H1 (cell line): Measurements from ENCODE around the gene MYOD1. TPM values are rescaled to one million over a fixed set of nuclear protein-coding genes. Genes with fewer than 3 reads are reported as not detected.

Source experiments
- CTCF ChIA-PET: fragments of 300-600 bp; sonication (Branson Sonifier 250); formaldehyde crosslinking; loops from one replicate; lab custom pipeline; 2021; ENCODE audit not compliant: partially characterized antibody; lab: Charles Lee
- POLR2A ChIA-PET: fragments of 300-600 bp; sonication (Branson Sonifier 250); formaldehyde crosslinking; loops from one replicate; lab custom pipeline; 2021; ENCODE audit warnings: inconsistent platforms; ENCODE audit not compliant: partially characterized antibody; lab: Charles Lee
- DNase-seq, 2 experiments: peaks; one replicate each; pipeline versions ENCODE4 v3.0.0 to v3.0.0-alpha.2; 2010 to 2022; ENCODE audit warnings: low spot score in 2 of 2, low read depth in 1 of 2, mixed read lengths in 1 of 2
- FAIRE-seq: peaks from 2 replicates; lab custom pipeline; 2011; peaks lifted over from hg19 to GRCh38; lab: Jason Lieb, UNC
- H2AFZ ChIP-seq: 2 replicates; pipeline ENCODE4 v1.8.1; 2012; ENCODE audit warnings: low read length, inconsistent platforms
- H2AK5ac ChIP-seq: 2 replicates; pipeline ENCODE4 v1.6.1; 2013; ENCODE audit warnings: low read depth, low read length
- H2BK120ac ChIP-seq: replicated peaks from 2 replicates; pipeline ENCODE3; 2013; ENCODE audit warnings: low read depth, low read length, inconsistent platforms
- H2BK12ac ChIP-seq: 2 replicates; pipeline ENCODE4 v1.6.1; 2013; ENCODE audit warnings: low read depth, low read length
- H2BK15ac ChIP-seq: 2 replicates; pipeline ENCODE4 v1.6.1; 2013; ENCODE audit warnings: low read length
- H2BK20ac ChIP-seq: 2 replicates; pipeline ENCODE4 v1.6.1; 2013; ENCODE audit warnings: low read length
- H2BK5ac ChIP-seq: 2 replicates; pipeline ENCODE4 v1.6.1; 2013; ENCODE audit warnings: low read depth, low read length
- H3K14ac ChIP-seq: 2 replicates; pipeline ENCODE4 v1.6.1; 2013; ENCODE audit warnings: inconsistent platforms; ENCODE audit not compliant: insufficient read length
- H3K18ac ChIP-seq: 2 replicates; pipeline ENCODE4 v1.6.1; 2013; ENCODE audit warnings: low read length; ENCODE audit errors: extremely low read depth
- H3K23ac ChIP-seq: 2 replicates; pipeline ENCODE4 v1.6.1; 2013; ENCODE audit warnings: inconsistent platforms; ENCODE audit not compliant: insufficient read length
- H3K23me2 ChIP-seq: 2 replicates; pipeline ENCODE4 v1.6.1; 2013; ENCODE audit warnings: low read depth, low read length
- H3K27ac ChIP-seq: 2 replicates; pipeline ENCODE4 v1.6.1; 2011; ENCODE audit warnings: low read depth, low read length, inconsistent platforms
- H3K27me3 ChIP-seq, 4 experiments: replicated peaks in 1 of 4; 1 replicate in 1 of 4; 2 replicates in 3 of 4; pipeline versions ENCODE4 v1.6.1 to v1.8.1; 2011 to 2013; ENCODE audit warnings: low read length in 3 of 4, mild to moderate bottlenecking in 3 of 4, inconsistent platforms in 2 of 4, mixed read lengths in 2 of 4, moderate library complexity in 1 of 4; ENCODE audit not compliant: control insufficient read depth in 3 of 4, insufficient read depth in 3 of 4; ENCODE audit errors: extremely low read depth in 1 of 4
- H3K36me3 ChIP-seq, 4 experiments: 2 replicates each; pipeline versions ENCODE4 v1.6.1 to v1.8.1; 2011 to 2013; ENCODE audit warnings: mild to moderate bottlenecking in 4 of 4, low read length in 3 of 4, moderate library complexity in 2 of 4, control low read depth in 1 of 4, inconsistent platforms in 1 of 4; ENCODE audit not compliant: insufficient read depth in 4 of 4, control insufficient read depth in 2 of 4
- H3K4ac ChIP-seq: replicated peaks from 2 replicates; pipeline ENCODE3; 2013; ENCODE audit warnings: low read length, low read depth, mixed read lengths, inconsistent platforms; ENCODE audit not compliant: insufficient read length
- H3K4me1 ChIP-seq, 4 experiments: replicated peaks in 1 of 4; 1 replicate in 1 of 4; 2 replicates in 3 of 4; pipeline versions ENCODE4 v1.6.1 to v1.8.1; 2011 to 2013; ENCODE audit warnings: low read length in 3 of 4, inconsistent platforms in 2 of 4, mixed read lengths in 1 of 4; ENCODE audit not compliant: insufficient read depth in 4 of 4, control insufficient read depth in 3 of 4
- H3K4me2 ChIP-seq, 2 experiments: 2 replicates each; pipeline versions ENCODE4 v1.6.1 to v1.8.1; 2011 to 2013; ENCODE audit warnings: low read depth in 2 of 2, low read length in 2 of 2, control low read depth in 1 of 2, inconsistent platforms in 1 of 2, mild to moderate bottlenecking in 1 of 2; ENCODE audit not compliant: insufficient read depth in 1 of 2
- H3K4me3 ChIP-seq, 4 experiments: fragments of 200-600, 300-600 bp in 1 of 4; sonication (generic), shearing (Covaris generic), sonication (Bioruptor Twin) in 1 of 4; 2 replicates each; pipeline versions ENCODE4 v1.5.1 to v1.8.1; 2011 to 2016; ENCODE audit warnings: low read length in 4 of 4, low read depth in 3 of 4, control low read depth in 2 of 4, inconsistent platforms in 2 of 4, mild to moderate bottlenecking in 2 of 4, mixed read lengths in 1 of 4, moderate library complexity in 1 of 4; ENCODE audit not compliant: insufficient read depth in 2 of 4; ENCODE audit errors: extremely low read depth in 1 of 4
- H3K56ac ChIP-seq: replicated peaks from 2 replicates; pipeline ENCODE3; 2013; ENCODE audit warnings: low read depth, mild to moderate bottlenecking, mixed read lengths, low read length, inconsistent platforms; ENCODE audit not compliant: insufficient read length
- H3K79me1 ChIP-seq: 2 replicates; pipeline ENCODE4 v1.6.1; 2013; ENCODE audit warnings: low read depth, low read length, control low read depth
- H3K79me2 ChIP-seq, 2 experiments: 2 replicates each; pipeline versions ENCODE4 v1.6.1 to v1.8.1; 2012 to 2013; ENCODE audit warnings: low read length in 2 of 2, mild to moderate bottlenecking in 2 of 2, inconsistent platforms in 1 of 2; ENCODE audit not compliant: insufficient read depth in 2 of 2, control insufficient read depth in 1 of 2
- H3K9ac ChIP-seq, 4 experiments: replicated peaks in 1 of 4; 1 replicate in 1 of 4; 2 replicates in 3 of 4; pipeline versions ENCODE4 v1.6.1 to v1.8.1; 2011 to 2013; ENCODE audit warnings: low read depth in 3 of 4, low read length in 3 of 4, control low read depth in 2 of 4, mild to moderate bottlenecking in 2 of 4, moderate library complexity in 2 of 4, inconsistent platforms in 1 of 4; ENCODE audit errors: extremely low read depth in 1 of 4
- H3K9me3 ChIP-seq, 2 experiments: 2 replicates each; pipeline versions ENCODE4 v1.6.1 to v1.8.1; 2012 to 2013; ENCODE audit warnings: mild to moderate bottlenecking in 2 of 2, moderate library complexity in 2 of 2, control low read depth in 1 of 2, inconsistent platforms in 1 of 2, low read depth in 1 of 2, low read length in 1 of 2, mixed read lengths in 1 of 2; ENCODE audit not compliant: insufficient read depth in 2 of 2
- H4K20me1 ChIP-seq, 2 experiments: replicated peaks in 1 of 2; 2 replicates each; pipeline versions ENCODE3 to v1.8.1; 2011 to 2013; ENCODE audit warnings: inconsistent platforms in 2 of 2, low read length in 2 of 2, mild to moderate bottlenecking in 1 of 2; ENCODE audit not compliant: insufficient read depth in 2 of 2, control insufficient read depth in 1 of 2
- H4K5ac ChIP-seq: 2 replicates; pipeline ENCODE4 v1.6.1; 2013; ENCODE audit warnings: low read length, low read depth, mixed read lengths, inconsistent platforms; ENCODE audit not compliant: insufficient read length
- H4K8ac ChIP-seq: 2 replicates; pipeline ENCODE4 v1.8.0; 2013; ENCODE audit warnings: mild to moderate bottlenecking, moderate library complexity, low read length, inconsistent platforms; ENCODE audit not compliant: insufficient read depth; ENCODE audit errors: extremely low read depth
- H4K91ac ChIP-seq: replicated peaks from 2 replicates; pipeline ENCODE3; 2013; ENCODE audit warnings: low read length, mixed read lengths, inconsistent platforms; ENCODE audit not compliant: insufficient read length
- BACH1 ChIP-seq: IDR thresholded peaks from 2 replicates; pipeline ENCODE4 v1.6.1; 2012; ENCODE audit warnings: low read length, improper control_type of control experiment
- CBX5 ChIP-seq: fragments of 300-800, 300-1000 bp; sonication (generic); IDR thresholded peaks from 2 replicates; pipeline ENCODE4 v1.7.1; 2016; ENCODE audit warnings: antibody characterized with exemption, low read length, low read depth
- CTCF ChIP-seq, 3 experiments: IDR thresholded peaks; 1 replicate in 2 of 3; 2 replicates in 1 of 3; pipeline versions ENCODE4 v1.5.1 to v1.6.1; 2011; ENCODE audit warnings: low read length in 3 of 3, mild to moderate bottlenecking in 3 of 3, inconsistent platforms in 2 of 3, low read depth in 1 of 3, moderate library complexity in 1 of 3; ENCODE audit not compliant: insufficient read depth in 1 of 3; ENCODE audit errors: control extremely low read depth in 1 of 3
- MAX ChIP-seq: IDR thresholded peaks from 2 replicates; pipeline ENCODE4 v1.6.1; 2012; ENCODE audit warnings: inconsistent platforms
- SIRT6 ChIP-seq: IDR thresholded peaks from one replicate; pipeline ENCODE4 v1.7.1; 2012; ENCODE audit warnings: low read length, inconsistent platforms
- WGBS, 2 experiments: shearing (Covaris generic) in 1 of 2; methylation state at CpG; one replicate each; pipeline versions ENCODE4 v1.1.6 to v1.1.7; 2013 to 2015; ENCODE audit warnings: low lambda C conversion rate in 2 of 2, mixed read lengths in 2 of 2, inconsistent platforms in 1 of 2, low coverage in 1 of 2, missing lambda C conversion rate in 1 of 2; ENCODE audit not compliant: insufficient replicate concordance in 2 of 2, insufficient coverage in 1 of 2, insufficient read length in 1 of 2; ENCODE audit errors: extremely low coverage in 1 of 2, missing lambda C conversion rate in 1 of 2; 5-methylcytosine and 5-hydroxymethylcytosine counted together
- polyA plus RNA-seq, 7 experiments: library from polyadenylated mRNA; depleted of rRNA in 3 of 7; stranded (reverse) in 5 of 7; unstranded in 2 of 7; fragments of >200 nt in 5 of 7; fragments of 200-250 nt in 2 of 7; gene quantifications; 1 replicate in 5 of 7; 2 replicates in 1 of 7; 4 replicates in 1 of 7; pipeline versions ENCODE4 v1.2.1 to v1.2.3, GENCODE V29; 2011 to 2013; ENCODE audit warnings: missing spikeins in 2 of 7, mixed read lengths in 2 of 7
- total RNA-seq: library from RNA; stranded (reverse); fragmentation: NEBNext Ultra II Directional; extraction: Animal tissue kit (Norgen Biotek cat#: 25700); gene quantifications from 2 replicates; pipeline ENCODE4 v1.2.1, GENCODE V29; 2021

The MYOD1 gene
- total and polyA plus RNA-seq, 2 of the 8 experiments (the other 6 are each of a cell fraction or from before 2014, with no cell fraction given) = not detected

GRCh38 chr11:17716807-17717206 is 2.6 kb upstream of the MYOD1 start:
- H3K27ac ChIP-seq = no peak overlapping the region
- no peak for DNase-seq
- WGBS, 2 experiments = 82% methylated on average over 2 of the region's 2 CpGs; no CpG with 5 or more reads in 1 of the 2 experiments

More at GRCh38 chr11:17716807-17717206, 2.6 kb upstream of the MYOD1 start:
- no peak overlapping the region for H2BK120ac ChIP-seq
- H2BK5ac ChIP-seq = no peak overlapping the region
- no peaks in the 10 kb centered on the region for H3K79me1 ChIP-seq
- no peak overlapping the region for H4K91ac ChIP-seq
- H3K4me1 ChIP-seq = peaks cover 0 to 28% (median 15%) of the 10 kb centered on the region in 4 experiments; a peak in 6 of 7 replicates
- ChIA-PET POLR2A (no interaction called here), CTCF (interaction anchor here (0.7 to 15.7 kb wide), 4 partner anchors 20 to 116 kb away, joined by 3 to 290 read pairs (median 50); partner anchors contain the start of gene KCNC1)
- H4K5ac ChIP-seq = no peak overlapping the region
- no peaks in the 10 kb centered on the region for H3K79me2 ChIP-seq
- H2BK12ac ChIP-seq = no peak overlapping the region
- no peak overlapping the region for H2AK5ac ChIP-seq
- H2AFZ ChIP-seq = no peak overlapping the region
- no peak for FAIRE-seq
- no peak overlapping the region for H3K56ac ChIP-seq
- H3K27me3 ChIP-seq = peaks cover 50 to 71% (median 63%) of the 10 kb centered on the region in 4 experiments
- H3K4ac ChIP-seq = no peak overlapping the region
- peaks cover 0 to 7% of the 10 kb centered on the region in 2 experiments for H4K20me1 ChIP-seq
- TF ChIP-seq CBX5 (no peak), SIRT6 (no peak), BACH1 (no peak), CTCF (IDR thresholded peaks at IDR 0.05; ENCODE audit: control extremely low read depth in 1 of 3, insufficient read depth in 1 of 3, low read depth in 1 of 3, low read length in 3 of 3) (no peak), MAX (no peak)
- no peaks in the 10 kb centered on the region; a peak in 1 of 8 replicates for H3K36me3 ChIP-seq
- no peak overlapping the region for H3K14ac ChIP-seq
- no peak overlapping the region for H2BK20ac ChIP-seq
- no peak overlapping the region for H2BK15ac ChIP-seq
- no peak overlapping the region for H3K23ac ChIP-seq
- H3K4me3 ChIP-seq = no peak overlapping the region; a peak in 2 of 8 replicates
- H4K8ac ChIP-seq = no peak overlapping the region
- no peak overlapping the region for H3K18ac ChIP-seq
- H3K23me2 ChIP-seq = peaks cover 8% of the 10 kb centered on the region
- H3K9ac ChIP-seq = no peak overlapping the region
- no peak overlapping the region for H3K4me2 ChIP-seq
- peaks cover 0 to 5% of the 10 kb centered on the region in 2 experiments; a peak in 1 of 4 replicates for H3K9me3 ChIP-seq
